ENCODE results near the gene MAEA.

MAEA gene

DNA sequence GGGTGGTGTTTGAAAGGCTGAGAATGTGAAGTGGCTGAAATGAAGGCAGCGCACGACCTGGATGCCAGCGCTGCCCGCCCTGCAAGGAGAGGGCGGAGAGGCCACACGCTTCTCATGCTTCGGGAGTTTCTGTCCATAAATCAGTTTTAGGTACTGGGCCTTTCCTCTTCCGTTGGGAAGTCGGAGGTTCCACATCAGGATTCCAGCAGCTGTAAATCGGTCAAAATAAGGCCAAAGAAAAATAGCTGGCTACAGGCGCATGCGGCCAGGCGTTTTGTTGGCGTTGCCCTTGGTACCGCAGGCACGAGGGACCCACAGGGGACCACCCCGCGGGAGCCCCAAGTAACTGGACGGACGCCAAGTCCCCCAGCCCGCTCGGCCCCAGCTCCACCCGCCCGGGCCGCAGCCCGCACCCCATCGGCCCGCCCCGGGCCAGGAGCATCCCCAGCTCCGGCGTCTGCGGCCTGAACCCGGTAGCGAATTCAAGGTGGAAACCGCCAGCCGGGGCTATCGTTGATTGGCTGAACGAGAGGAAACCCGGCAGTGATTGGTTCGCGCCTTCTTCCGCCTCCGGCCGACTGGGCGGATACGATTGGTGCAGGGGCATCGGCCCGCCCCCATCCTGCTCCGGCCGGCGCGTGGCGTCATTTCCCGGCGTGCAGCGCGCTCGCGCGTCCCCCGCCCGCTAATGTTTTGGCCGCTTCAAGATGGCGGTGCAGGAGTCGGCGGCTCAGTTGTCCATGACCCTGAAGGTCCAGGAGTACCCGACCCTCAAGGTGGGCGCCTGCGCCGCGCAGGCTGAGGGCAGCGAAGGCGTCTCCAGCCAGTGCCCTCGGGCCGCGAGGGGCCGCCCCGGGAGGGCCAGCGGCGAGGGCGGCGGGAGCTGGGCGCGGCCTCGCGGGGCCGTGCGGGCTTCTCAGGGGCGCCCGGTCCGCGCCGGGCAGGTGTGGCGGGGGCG is at the start of gene MAEA:
Gene MAEA, plus strand, starts transcription at position 685 of the 958 bp plus-strand sequence. Its CDS starts 23 bp downstream, at position 708.
- H3K27ac ChIP-seq (ENCODE audit: low read length) = peak within 1 kb of the TSS; percentile 33
- H3K36me3 ChIP-seq (ENCODE audit: control insufficient read depth, low read depth, low read length) = no peaks in the 10 kb centered on the region
- no peaks in the 10 kb centered on the region for H3K27me3 ChIP-seq (ENCODE audit: control insufficient read depth, insufficient read depth, low read length)
- H3K9me3 ChIP-seq (ENCODE audit: control insufficient read depth, low read depth, low read length) = no peaks in the 10 kb centered on the region
- H3K4me3 ChIP-seq (ENCODE audit: low read length) = peak within 1 kb of the TSS; percentile 76
- H3K4me1 ChIP-seq (ENCODE audit: control insufficient read depth, low read depth, low read length) = peaks cover 3% of the 10 kb centered on the region
- peak within 1 kb of the TSS; percentile 84 for H3K9ac ChIP-seq (ENCODE audit: low read length)

DNA sequence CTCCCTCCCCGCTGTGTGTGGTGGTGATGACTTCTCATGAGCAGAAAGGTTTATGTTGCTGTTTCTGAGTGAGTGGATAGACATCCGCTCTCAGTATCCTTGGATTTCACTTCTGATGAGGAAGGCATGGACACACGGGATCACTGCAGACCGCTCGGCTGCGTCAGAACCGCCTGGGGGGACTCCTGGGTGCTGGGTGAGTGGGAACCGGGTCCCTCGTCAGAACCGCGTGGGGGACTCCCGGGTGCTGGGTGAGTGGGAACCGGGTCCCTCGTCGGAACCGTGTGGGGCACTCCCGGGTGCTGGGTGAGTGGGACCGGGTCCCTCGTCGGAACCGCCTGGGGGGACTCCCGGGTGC is 49.8 kb upstream of the MAEA start:
- Histone ChIP-seq H3K4me3 (ENCODE audit: low read length) (no peak overlapping the region), H3K27me3 (ENCODE audit: control insufficient read depth, insufficient read depth, low read length) (no peaks in the 10 kb centered on the region), H3K9me3 (ENCODE audit: control insufficient read depth, low read depth, low read length) (no peaks in the 10 kb centered on the region), H3K27ac (ENCODE audit: low read length) (no peak overlapping the region), H3K36me3 (ENCODE audit: control insufficient read depth, low read depth, low read length) (peaks cover 35% of the 10 kb centered on the region), H3K4me1 (ENCODE audit: control insufficient read depth, low read depth, low read length) (no peaks in the 10 kb centered on the region), H3K9ac (ENCODE audit: low read length) (no peak overlapping the region)

DNA sequence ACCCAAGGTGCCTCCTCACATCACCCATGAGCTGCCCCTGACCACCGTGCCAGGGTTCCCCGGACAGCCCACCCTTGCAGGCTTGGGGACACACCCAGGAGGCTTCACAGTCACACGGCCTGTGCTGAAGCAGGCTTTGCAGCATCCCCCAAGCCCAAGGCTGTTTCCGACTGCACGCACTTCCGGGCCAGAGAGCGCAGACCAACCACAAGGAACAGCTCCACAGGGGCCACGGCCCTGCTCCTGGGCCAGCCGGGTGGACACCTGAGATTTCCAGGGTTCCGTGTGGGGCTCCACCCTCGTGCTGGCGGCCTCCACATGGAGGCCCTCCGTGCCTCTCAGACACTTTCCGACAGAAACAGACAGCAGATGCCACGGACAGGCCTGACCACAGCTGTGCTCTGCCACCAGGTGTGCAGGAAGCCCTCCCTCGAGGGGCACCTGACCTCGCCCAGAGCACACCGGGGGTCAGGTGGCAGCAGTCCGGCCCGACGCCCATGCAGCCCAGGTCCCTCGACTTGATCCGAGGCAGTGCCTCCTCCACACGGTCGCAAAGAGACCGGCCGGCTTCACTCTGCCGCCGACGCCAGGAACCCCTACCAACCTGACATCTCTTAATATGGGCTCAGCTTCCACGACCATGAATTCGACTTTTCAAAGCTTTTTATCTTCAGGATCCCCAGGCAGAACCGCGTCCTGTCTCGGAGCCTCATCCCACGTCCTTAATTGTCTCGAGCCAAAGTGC is 48.8 kb upstream of the MAEA start:
- no peaks in the 10 kb centered on the region for H3K4me1 ChIP-seq (ENCODE audit: control insufficient read depth, low read depth, low read length)
- no peaks in the 10 kb centered on the region for H3K9me3 ChIP-seq (ENCODE audit: control insufficient read depth, low read depth, low read length)
- no peak overlapping the region for H3K9ac ChIP-seq (ENCODE audit: low read length)
- peaks cover 25% of the 10 kb centered on the region for H3K36me3 ChIP-seq (ENCODE audit: control insufficient read depth, low read depth, low read length)
- H3K27ac ChIP-seq (ENCODE audit: low read length) = no peak overlapping the region
- H3K4me3 ChIP-seq (ENCODE audit: low read length) = no peak overlapping the region
- no peaks in the 10 kb centered on the region for H3K27me3 ChIP-seq (ENCODE audit: control insufficient read depth, insufficient read depth, low read length)

DNA sequence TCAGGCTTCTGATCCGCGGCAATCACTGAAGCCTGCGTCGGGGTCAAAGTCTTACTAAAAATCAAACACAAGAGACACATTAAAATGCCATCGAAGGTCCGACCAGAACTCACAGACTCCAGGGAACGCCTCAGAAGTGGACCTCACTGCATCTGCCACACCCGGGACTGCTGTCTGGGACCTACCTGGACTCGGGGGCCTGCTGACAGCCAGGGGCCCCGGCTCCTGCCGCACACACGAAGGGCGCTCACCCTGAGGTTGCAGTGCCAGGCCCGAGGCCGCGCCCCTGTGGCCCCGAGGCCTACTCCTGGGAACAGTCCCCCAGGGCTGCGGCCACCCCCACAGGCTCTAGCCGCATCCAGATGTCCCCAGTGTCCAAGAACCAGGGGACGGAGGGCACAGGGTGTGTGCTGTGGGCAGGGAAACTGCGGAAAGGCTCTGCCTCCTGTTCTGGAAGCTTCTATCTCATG is 48.2 kb upstream of the MAEA start:
- H3K9ac ChIP-seq (ENCODE audit: low read length) = no peak overlapping the region

DNA sequence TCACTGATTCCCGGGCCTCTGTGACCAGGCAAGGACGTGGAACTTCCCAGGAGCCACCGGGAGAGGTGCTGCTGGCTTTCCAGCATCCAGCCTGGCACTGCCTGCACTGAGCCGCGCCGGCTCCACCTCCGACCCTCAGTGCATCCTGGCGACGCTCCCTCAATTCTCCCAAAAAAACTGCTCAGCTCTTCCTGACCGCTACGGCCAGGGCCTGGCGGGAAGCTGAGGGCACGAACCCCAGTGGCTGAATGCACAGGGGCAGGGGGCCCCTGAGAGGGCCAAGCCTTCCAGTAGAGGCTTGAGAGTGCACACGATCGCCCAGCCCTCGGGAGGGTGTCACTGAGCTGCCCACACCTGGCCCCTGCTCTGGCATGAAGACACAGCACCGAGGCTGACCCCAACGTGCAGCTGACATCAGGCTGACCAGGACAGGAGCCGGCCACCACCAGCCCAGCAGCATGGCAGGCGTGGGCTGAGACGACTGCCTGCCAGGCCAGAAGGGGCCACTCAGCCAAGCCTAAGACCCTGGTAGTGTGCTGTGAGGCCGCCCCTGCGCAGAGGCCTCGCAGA is 47.7 kb upstream of the MAEA start:
- Histone ChIP-seq H3K4me1 (ENCODE audit: control insufficient read depth, low read depth, low read length) (peaks cover under 1% of the 10 kb centered on the region), H3K27ac (ENCODE audit: low read length) (no peak overlapping the region), H3K4me3 (ENCODE audit: low read length) (no peak overlapping the region), H3K36me3 (ENCODE audit: control insufficient read depth, low read depth, low read length) (peaks cover 16% of the 10 kb centered on the region), H3K27me3 (ENCODE audit: control insufficient read depth, insufficient read depth, low read length) (no peaks in the 10 kb centered on the region), H3K9me3 (ENCODE audit: control insufficient read depth, low read depth, low read length) (no peaks in the 10 kb centered on the region), H3K9ac (ENCODE audit: low read length) (no peak overlapping the region)

More for the DNA sequence above, 48.2 kb upstream of the MAEA start:
- no peaks in the 10 kb centered on the region for H3K4me1 ChIP-seq (ENCODE audit: control insufficient read depth, low read depth, low read length)
- no peaks in the 10 kb centered on the region for H3K9me3 ChIP-seq (ENCODE audit: control insufficient read depth, low read depth, low read length)
- peaks cover 20% of the 10 kb centered on the region for H3K36me3 ChIP-seq (ENCODE audit: control insufficient read depth, low read depth, low read length)
- H3K27me3 ChIP-seq (ENCODE audit: control insufficient read depth, insufficient read depth, low read length) = no peaks in the 10 kb centered on the region
- H3K27ac ChIP-seq (ENCODE audit: low read length) = no peak overlapping the region
- no peak overlapping the region for H3K4me3 ChIP-seq (ENCODE audit: low read length)

DNA sequence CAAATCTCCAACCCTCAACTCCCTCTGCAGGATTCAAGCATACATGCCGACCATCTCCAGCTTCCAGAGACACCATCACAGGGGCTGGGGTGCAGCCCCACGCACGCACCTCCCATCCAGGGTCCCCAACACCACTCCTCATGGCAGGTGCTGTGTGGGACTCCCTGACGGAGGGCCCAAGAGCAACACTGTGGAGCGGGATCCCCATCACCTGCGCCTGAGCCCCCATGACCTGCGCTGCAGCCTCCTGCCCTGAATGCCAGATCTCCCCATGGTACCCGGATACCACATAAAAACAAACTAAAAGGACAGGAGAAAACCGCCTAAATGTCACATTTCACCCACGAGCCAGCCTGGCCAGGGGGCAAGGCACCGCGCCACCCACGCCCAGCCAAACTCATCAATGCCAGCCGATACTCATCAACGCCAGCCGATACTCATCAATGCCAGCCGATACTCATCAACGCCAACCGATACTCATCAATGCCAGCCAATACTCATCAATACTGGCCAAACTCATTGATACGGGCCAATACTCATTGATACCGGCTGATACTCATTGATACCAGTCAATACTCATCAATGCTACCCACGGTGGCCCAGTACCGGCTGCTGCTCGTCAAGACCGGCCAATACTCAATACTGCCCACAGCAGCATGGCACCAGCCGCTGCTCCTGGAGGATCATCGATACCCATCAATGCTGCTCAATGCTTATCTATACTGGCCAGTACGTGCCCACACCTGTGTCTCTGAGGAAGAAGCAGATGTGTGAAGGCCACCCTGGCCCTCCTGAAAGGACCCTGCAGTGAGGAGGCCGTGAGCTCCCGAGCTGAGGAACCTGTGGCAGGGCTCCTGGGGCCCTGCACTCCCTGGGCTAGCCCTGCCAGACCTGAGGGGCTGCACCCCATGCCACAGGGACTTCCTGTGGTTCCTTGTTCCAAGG is 46.9 kb upstream of the MAEA start:
- H3K4me3 ChIP-seq (ENCODE audit: low read length) = no peak overlapping the region
- no peaks in the 10 kb centered on the region for H3K27me3 ChIP-seq (ENCODE audit: control insufficient read depth, insufficient read depth, low read length)
- H3K36me3 ChIP-seq (ENCODE audit: control insufficient read depth, low read depth, low read length) = peaks cover 11% of the 10 kb centered on the region
- H3K27ac ChIP-seq (ENCODE audit: low read length) = no peak overlapping the region
- H3K9me3 ChIP-seq (ENCODE audit: control insufficient read depth, low read depth, low read length) = no peaks in the 10 kb centered on the region
- H3K4me1 ChIP-seq (ENCODE audit: control insufficient read depth, low read depth, low read length) = peaks cover 4% of the 10 kb centered on the region
- H3K9ac ChIP-seq (ENCODE audit: low read length) = no peak overlapping the region

DNA sequence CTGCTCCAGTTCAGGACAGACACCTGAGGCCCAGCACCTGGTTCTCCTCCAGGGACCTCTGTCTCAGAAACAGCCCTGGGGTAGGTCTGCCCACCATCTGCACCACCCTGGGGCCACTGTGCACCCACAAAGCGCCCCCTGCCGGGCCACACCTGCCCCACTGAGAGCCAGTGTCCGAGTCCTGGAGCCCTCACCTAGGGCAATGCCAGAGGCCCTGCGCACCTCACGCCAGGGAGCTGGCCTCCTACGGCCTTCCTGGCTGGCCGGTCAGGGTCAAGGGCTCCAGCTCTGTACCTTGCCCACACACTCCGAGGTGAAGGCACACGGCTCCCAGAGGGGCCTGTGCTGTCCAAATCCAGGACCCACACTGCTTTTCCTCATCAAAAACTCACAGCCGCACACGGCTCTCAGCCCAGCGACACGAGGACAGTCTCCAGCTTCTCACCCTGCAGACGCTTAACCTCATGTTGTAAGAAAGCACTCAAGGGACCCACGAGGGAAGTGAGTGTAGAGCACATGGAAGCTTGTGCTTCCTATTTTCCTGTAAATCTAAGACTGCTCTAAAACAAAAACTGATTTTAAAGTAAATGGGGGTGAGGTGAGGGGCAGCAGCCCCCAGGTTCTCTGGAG is 46.1 kb upstream of the MAEA start:
- no peak overlapping the region for H3K27ac ChIP-seq (ENCODE audit: low read length)
- H3K27me3 ChIP-seq (ENCODE audit: control insufficient read depth, insufficient read depth, low read length) = no peaks in the 10 kb centered on the region
- no peak overlapping the region for H3K4me3 ChIP-seq (ENCODE audit: low read length)
- H3K9ac ChIP-seq (ENCODE audit: low read length) = no peak overlapping the region
- H3K36me3 ChIP-seq (ENCODE audit: control insufficient read depth, low read depth, low read length) = peaks cover 11% of the 10 kb centered on the region
- H3K4me1 ChIP-seq (ENCODE audit: control insufficient read depth, low read depth, low read length) = peaks cover 4% of the 10 kb centered on the region
- no peaks in the 10 kb centered on the region for H3K9me3 ChIP-seq (ENCODE audit: control insufficient read depth, low read depth, low read length)

DNA sequence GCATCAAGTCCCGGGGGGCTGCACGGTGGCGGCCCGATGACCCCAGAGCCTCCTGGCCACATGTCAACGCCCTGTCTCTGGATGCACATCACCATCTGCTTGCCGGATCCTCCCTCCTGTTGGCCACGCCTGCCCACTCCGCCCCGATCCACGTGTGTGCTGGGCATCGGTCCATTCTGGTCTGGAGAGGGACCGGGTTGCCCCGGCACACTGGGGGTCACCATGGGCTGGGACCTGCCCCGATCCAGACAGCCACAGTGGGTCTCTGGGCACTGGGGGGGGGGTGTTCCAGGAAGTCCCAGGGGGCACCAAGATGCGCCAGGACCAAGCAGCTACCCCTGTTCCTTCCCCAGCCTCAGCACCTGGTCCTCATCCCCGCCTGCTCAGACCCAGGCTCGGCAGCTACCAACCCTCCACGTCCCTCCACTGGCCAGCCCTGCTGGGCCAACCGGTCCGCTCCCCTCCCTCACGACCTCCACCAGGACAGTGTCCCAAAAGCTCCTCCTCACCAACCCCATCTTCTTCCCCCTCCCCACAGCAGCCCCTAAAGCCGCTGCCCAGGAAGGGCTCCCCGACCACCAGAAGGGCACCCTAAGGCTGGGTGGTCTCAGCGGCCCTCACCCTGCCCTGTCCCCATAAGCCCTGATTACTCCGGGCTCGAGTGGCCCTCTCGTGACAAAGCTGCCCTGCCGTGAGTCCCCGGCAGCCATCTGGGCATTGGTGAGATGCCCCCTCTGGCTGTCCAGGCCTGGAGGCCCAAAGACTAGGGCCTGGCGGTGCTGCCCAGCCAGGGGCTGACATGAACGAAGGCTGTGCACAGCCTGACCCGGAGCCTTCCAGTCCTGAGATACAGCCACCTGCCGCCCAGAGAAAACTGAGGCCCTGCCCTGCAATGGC is 45.4 kb upstream of the MAEA start:
- peaks cover 4% of the 10 kb centered on the region for H3K4me1 ChIP-seq (ENCODE audit: control insufficient read depth, low read depth, low read length)
- no peak overlapping the region for H3K27ac ChIP-seq (ENCODE audit: low read length)
- H3K27me3 ChIP-seq (ENCODE audit: control insufficient read depth, insufficient read depth, low read length) = no peaks in the 10 kb centered on the region
- H3K9ac ChIP-seq (ENCODE audit: low read length) = no peak overlapping the region
- no peak overlapping the region for H3K4me3 ChIP-seq (ENCODE audit: low read length)
- H3K36me3 ChIP-seq (ENCODE audit: control insufficient read depth, low read depth, low read length) = peaks cover 11% of the 10 kb centered on the region
- no peaks in the 10 kb centered on the region for H3K9me3 ChIP-seq (ENCODE audit: control insufficient read depth, low read depth, low read length)

DNA sequence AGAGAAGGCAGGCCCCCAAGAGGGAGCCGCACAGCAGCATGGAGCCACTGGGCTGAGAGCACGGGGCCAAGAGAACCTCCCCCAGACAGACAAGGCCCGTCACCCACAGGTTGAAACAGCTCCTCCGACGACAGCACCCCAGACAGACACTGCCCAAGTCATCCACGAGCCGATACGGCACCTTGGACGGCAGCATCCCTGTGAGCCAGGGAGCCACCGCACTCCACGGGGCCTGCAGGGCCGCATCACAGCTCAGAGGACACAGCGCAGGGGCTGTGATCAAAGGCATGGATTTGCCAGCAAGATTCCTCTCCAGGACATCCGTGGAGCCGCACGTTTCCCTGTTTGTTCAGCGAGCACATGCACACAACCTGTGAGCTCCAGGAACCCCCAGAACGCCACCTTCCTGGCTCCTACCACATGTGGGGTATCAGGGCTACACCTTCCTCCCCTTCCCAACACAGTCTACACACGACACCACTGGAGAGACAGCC is 44.7 kb upstream of the MAEA start:
- Histone ChIP-seq H3K27me3 (ENCODE audit: control insufficient read depth, insufficient read depth, low read length) (no peaks in the 10 kb centered on the region), H3K4me3 (ENCODE audit: low read length) (no peak overlapping the region), H3K9ac (ENCODE audit: low read length) (no peak overlapping the region), H3K27ac (ENCODE audit: low read length) (no peak overlapping the region), H3K9me3 (ENCODE audit: control insufficient read depth, low read depth, low read length) (no peaks in the 10 kb centered on the region), H3K4me1 (ENCODE audit: control insufficient read depth, low read depth, low read length) (peaks cover 8% of the 10 kb centered on the region), H3K36me3 (ENCODE audit: control insufficient read depth, low read depth, low read length) (peaks cover 7% of the 10 kb centered on the region)

Measured in iPS-18a (cell line).